PC-3 (cell line): ENCODE data around the gene NDFIP2. TPM values are rescaled to one million over a fixed set of nuclear protein-coding genes. Genes with fewer than 3 reads are reported as not detected.

ENCODE experiments used
- ATAC-seq: fragments of 200-7000 bp; cut with Tn5 transposase; 2 replicates; pipeline ENCODE4 v1.9.1; 2020; ENCODE audit warnings: mild to moderate bottlenecking, moderate library complexity
- BruUV-seq: library from RNA; stranded (reverse); fragments of 400-500 nt; replicated peaks from 2 replicates; lab custom pipeline; 2021; lab: Mats Ljungman, UMichigan
- CTCF ChIA-PET: fragments of 300-600 bp; sonication (Branson Sonifier 250); formaldehyde crosslinking; loops from one replicate; lab custom pipeline; 2022; ENCODE audit warnings: antibody characterized with exemption; lab: Charles Lee
- POLR2A ChIA-PET: fragments of 300-600 bp; sonication (Branson Sonifier 250); formaldehyde crosslinking; loops from one replicate; lab custom pipeline; 2022; ENCODE audit warnings: antibody characterized with exemption; ENCODE audit not compliant: unreplicated experiment; lab: Charles Lee
- DNase-seq: peaks from one replicate; pipeline ENCODE4 v3.0.0-alpha.2; 2015
- H2AFZ ChIP-seq: fragments of 300-600 bp; sonication (generic); 2 replicates; pipeline ENCODE4 v1.6.0; 2016; ENCODE audit warnings: antibody characterized with exemption, low read length
- H3F3A ChIP-seq: fragments of 300-600 bp; sonication (generic); one replicate; pipeline ENCODE4 v1.6.0; 2017; ENCODE audit warnings: antibody characterized with exemption, low read length, control low read depth, mild to moderate bottlenecking; ENCODE audit not compliant: unreplicated experiment
- H3K27ac ChIP-seq: fragments of 300-600 bp; sonication (generic); 2 replicates; pipeline ENCODE4 v1.5.1; 2016; ENCODE audit warnings: mild to moderate bottlenecking, low read length
- H3K27me3 ChIP-seq: fragments of 300-600 bp; sonication (generic); 2 replicates; pipeline ENCODE4 v1.6.1; 2016; ENCODE audit warnings: low read length, mixed read lengths
- H3K36me3 ChIP-seq: fragments of 300-600 bp; sonication (generic); 2 replicates; pipeline ENCODE4 v1.6.1; 2016; ENCODE audit warnings: low read depth, mixed run types, low read length, mixed read lengths
- H3K4me1 ChIP-seq: fragments of 300-600 bp; sonication (generic); 2 replicates; pipeline ENCODE4 v1.5.1; 2016; ENCODE audit warnings: low read length; ENCODE audit not compliant: insufficient read depth
- H3K4me2 ChIP-seq: fragments of 300-600 bp; sonication (generic); 2 replicates; pipeline ENCODE4 v1.6.0; 2016; ENCODE audit warnings: low read length
- H3K4me3 ChIP-seq: fragments of 300-600 bp; sonication (generic); 2 replicates; pipeline ENCODE4 v1.5.1; 2016; ENCODE audit warnings: mild to moderate bottlenecking, low read length, mixed read lengths
- H3K79me2 ChIP-seq: fragments of 300-600 bp; sonication (generic); 2 replicates; pipeline ENCODE4 v1.6.1; 2017; ENCODE audit warnings: low read length, mixed read lengths
- H3K9ac ChIP-seq: fragments of 300-600 bp; sonication (generic); 2 replicates; pipeline ENCODE4 v1.6.0; 2016; ENCODE audit warnings: mild to moderate bottlenecking, low read length
- H3K9me2 ChIP-seq: fragments of 300-600 bp; sonication (generic); replicated peaks from 2 replicates; pipeline ENCODE4 v1.6.1; 2016; ENCODE audit warnings: mixed run types, low read length, mixed read lengths
- H3K9me3 ChIP-seq: fragments of 300-600 bp; sonication (generic); 2 replicates; pipeline ENCODE4 v1.6.1; 2016; ENCODE audit warnings: low read length, mixed read lengths
- H4K20me1 ChIP-seq: fragments of 300-600 bp; sonication (generic); 2 replicates; pipeline ENCODE4 v1.6.1; 2016; ENCODE audit warnings: low read length, mixed read lengths
- CTCF ChIP-seq: fragments of 300-600 bp; sonication (generic); conservative IDR thresholded peaks from 2 replicates; pipeline ENCODE4 v1.5.1; 2017; ENCODE audit warnings: antibody characterized with exemption, low read depth, mild to moderate bottlenecking, low read length
- EZH2 ChIP-seq: fragments of 300-600 bp; sonication (generic); IDR thresholded peaks from one replicate; pipeline ENCODE4 v1.6.1; 2017; ENCODE audit warnings: antibody characterized with exemption, mild to moderate bottlenecking, low read length; ENCODE audit not compliant: unreplicated experiment
- EZH2phosphoT487 ChIP-seq: fragments of 300-600 bp; sonication (generic); IDR thresholded peaks from 2 replicates; pipeline ENCODE4 v1.6.1; 2018; ENCODE audit warnings: mild to moderate bottlenecking, antibody characterized with exemption, low read length, borderline replicate concordance
- intact Hi-C: fragments of 100-400 bp; cut with micrococcal nuclease; formaldehyde crosslinking; loops from 2 replicates; pipeline ENCODE4 v1.9.0; 2023
- total RNA-seq: library from RNA; depleted of rRNA; stranded (reverse); fragments of >200 nt; gene quantifications from 2 replicates; pipeline ENCODE4 v1.2.3, GENCODE V29; 2014

NDFIP2 gene
- total RNA-seq, 1 experiment from 2014 or later = 19.5 TPM

GRCh38 chr13:79549355-79550106 is 68.6 kb downstream of the NDFIP2 start:
- DNase-seq (no peak), ATAC-seq (no peak)
- H3K9me3 ChIP-seq = no peaks in the 10 kb centered on the region
- H3K4me2 ChIP-seq = no peak overlapping the region
- no peaks in the 10 kb centered on the region for H3K9me2 ChIP-seq
- ChIA-PET POLR2A (no interaction called here), CTCF (no interaction called here)
- intact Hi-C loops = no loop called here
- BruUV-seq = no TSS peak
- H4K20me1 ChIP-seq = no peaks in the 10 kb centered on the region
- no peaks in the 10 kb centered on the region for H3K4me1 ChIP-seq
- TF ChIP-seq CTCF = no peak
- TF ChIP-seq EZH2 = no peak
- no peak for TF ChIP-seq EZH2phosphoT487
- no peaks in the 10 kb centered on the region for H3F3A ChIP-seq
- H3K9ac ChIP-seq = no peak overlapping the region
- no peak overlapping the region for H3K4me3 ChIP-seq
- H2AFZ ChIP-seq = no peak overlapping the region
- no peak overlapping the region for H3K27ac ChIP-seq
- no peaks in the 10 kb centered on the region for H3K36me3 ChIP-seq
- H3K27me3 ChIP-seq = no peaks in the 10 kb centered on the region
- no peaks in the 10 kb centered on the region for H3K79me2 ChIP-seq

GRCh38 chr13:79557666-79558065 is 76.7 kb downstream of the NDFIP2 start:
- intact Hi-C loops = no loop called here
- Histone ChIP-seq H3K79me2 (no peaks in the 10 kb centered on the region), H3K9me2 (no peaks in the 10 kb centered on the region), H3K9me3 (no peaks in the 10 kb centered on the region), H2AFZ (no peak overlapping the region), H3K4me2 (no peak overlapping the region), H3K9ac (no peak overlapping the region), H3K4me3 (no peak overlapping the region), H3K4me1 (no peaks in the 10 kb centered on the region), H3F3A (no peaks in the 10 kb centered on the region), H3K27ac (no peak overlapping the region), H4K20me1 (no peaks in the 10 kb centered on the region), H3K36me3 (no peaks in the 10 kb centered on the region; the same call in 1 of the 2 replicates), H3K27me3 (no peaks in the 10 kb centered on the region)
- TF ChIP-seq CTCF (no peak), EZH2phosphoT487 (no peak), EZH2 (no peak)
- DNase-seq (no peak), ATAC-seq (no peak)
- BruUV-seq = no TSS peak
- POLR2A ChIA-PET = no interaction called here
- CTCF ChIA-PET = no interaction called here

- DNase-seq (peak; percentile 55), ATAC-seq (peak; percentile 31; the same call in 1 of the 2 replicates)
- Histone ChIP-seq H3K36me3 (no peaks in the 10 kb centered on the region; the same call in 1 of the 2 replicates), H3K4me3 (no peak overlapping the region), H3K9me3 (no peaks in the 10 kb centered on the region), H3K9ac (no peak overlapping the region), H3K27me3 (no peaks in the 10 kb centered on the region), H3F3A (no peaks in the 10 kb centered on the region), H2AFZ (no peak overlapping the region), H3K4me1 (no peaks in the 10 kb centered on the region), H3K4me2 (no peak overlapping the region), H3K27ac (no peak overlapping the region), H3K9me2 (no peaks in the 10 kb centered on the region), H3K79me2 (no peaks in the 10 kb centered on the region), H4K20me1 (no peaks in the 10 kb centered on the region)
- no TSS peak for BruUV-seq
- POLR2A ChIA-PET = interaction anchor here (0.6 kb wide), 1 partner anchor 487 kb away, joined by 3 read pairs; no protein-coding TSS in a partner anchor
- CTCF ChIA-PET = no interaction called here
- no peak for TF ChIP-seq EZH2
- no peak for TF ChIP-seq CTCF
- no peak for TF ChIP-seq EZH2phosphoT487
- intact Hi-C loops = no loop called here
These were observed 80.0 kb downstream of the NDFIP2 start for GRCh38 chr13:79560954-79561353.
